ENCODE results near the gene PRICKLE2.

Gene PRICKLE2

GRCh38 chr3:64224826-64225610, at the start of gene PRICKLE2:
PRICKLE2 (minus strand) TSS chr3:64225466; CDS start chr3:64198927, 26,539 bp downstream.
- peak; percentile 62 for DNase-seq (ENCODE audit: low read depth, low spot score)

- DNase-seq (ENCODE audit: low read depth, low spot score): no peak
Measured at GRCh38 chr3:64272842-64273241, 47.6 kb upstream of the PRICKLE2 start.

- no peak for DNase-seq (ENCODE audit: low read depth, low spot score)
Measured at GRCh38 chr3:64272271-64272670, 47.0 kb upstream of the PRICKLE2 start.

- no peak for DNase-seq (ENCODE audit: low read depth, low spot score)
Measured at GRCh38 chr3:64271631-64272030, 46.4 kb upstream of the PRICKLE2 start.

GRCh38 chr3:64270866-64271260, 45.6 kb upstream of the PRICKLE2 start:
- no peak for DNase-seq (ENCODE audit: low read depth, low spot score)

GRCh38 chr3:64270142-64270865, 45.0 kb upstream of the PRICKLE2 start:
- DNase-seq (ENCODE audit: low read depth, low spot score): no peak

- no peak for DNase-seq (ENCODE audit: low read depth, low spot score)
Measured at GRCh38 chr3:64268926-64269325, 43.7 kb upstream of the PRICKLE2 start.

GRCh38 chr3:64267721-64268604, 42.7 kb upstream of the PRICKLE2 start:
- DNase-seq (ENCODE audit: low read depth, low spot score): no peak

GRCh38 chr3:64266983-64267382, 41.7 kb upstream of the PRICKLE2 start:
- no peak for DNase-seq (ENCODE audit: low read depth, low spot score)

- DNase-seq (ENCODE audit: low read depth, low spot score): peak; percentile 37
Measured at GRCh38 chr3:64266065-64266931, 41.0 kb upstream of the PRICKLE2 start.

GRCh38 chr3:64265646-64266045, 40.4 kb upstream of the PRICKLE2 start:
- DNase-seq (ENCODE audit: low read depth, low spot score): no peak

- no peak for DNase-seq (ENCODE audit: low read depth, low spot score)
Measured at GRCh38 chr3:64264501-64265109, 39.3 kb upstream of the PRICKLE2 start.

GRCh38 chr3:64262574-64263114, 37.4 kb upstream of the PRICKLE2 start:
- DNase-seq (ENCODE audit: low read depth, low spot score): no peak

GRCh38 chr3:64260431-64260830, 35.2 kb upstream of the PRICKLE2 start:
- DNase-seq (ENCODE audit: low read depth, low spot score): no peak

- no peak for DNase-seq (ENCODE audit: low read depth, low spot score)
Measured at GRCh38 chr3:64259636-64260035, 34.4 kb upstream of the PRICKLE2 start.

GRCh38 chr3:64257100-64257755, 32.0 kb upstream of the PRICKLE2 start:
- DNase-seq (ENCODE audit: low read depth, low spot score): no peak

GRCh38 chr3:64255741-64256340, 30.6 kb upstream of the PRICKLE2 start:
- no peak for DNase-seq (ENCODE audit: low read depth, low spot score)

- DNase-seq (ENCODE audit: low read depth, low spot score): no peak
Measured at GRCh38 chr3:64254443-64254842, 29.2 kb upstream of the PRICKLE2 start.

GRCh38 chr3:64253689-64254088, 28.4 kb upstream of the PRICKLE2 start:
- no peak for DNase-seq (ENCODE audit: low read depth, low spot score)
